WTC11 (cell line): Measurements from ENCODE around the gene PREX1. TPM values are rescaled to one million over a fixed set of nuclear protein-coding genes. Genes with fewer than 3 reads are reported as not detected.

Source experiments
- ATAC-seq: fragments of 200-7000 bp; cut with Tn5 transposase; 2 replicates; pipeline ENCODE4 v1.10.0; 2021; ENCODE audit warnings: mild to moderate bottlenecking, moderate library complexity
- CTCF ChIA-PET: fragments of 300-600 bp; sonication (Branson Sonifier 250); formaldehyde crosslinking; loops from one replicate; lab custom pipeline; 2021; ENCODE audit warnings: antibody characterized with exemption; lab: Charles Lee
- POLR2A ChIA-PET: fragments of 350-600 bp; sonication (Branson Sonifier 250); formaldehyde crosslinking; loops from one replicate; lab custom pipeline; 2021; ENCODE audit warnings: antibody characterized with exemption; lab: Charles Lee
- DNase-seq: peaks from one replicate; pipeline ENCODE4 v3.0.0; 2021; ENCODE audit warnings: low spot score
- H3K27ac Mint-ChIP-seq: 2 replicates; pipeline ENCODE4 v1.8.0; 2021; ENCODE audit warnings: mixed read lengths
- H3K27me3 Mint-ChIP-seq: 2 replicates; pipeline ENCODE4 v1.8.0; 2021; ENCODE audit warnings: low read depth, mild to moderate bottlenecking, moderate library complexity, mixed read lengths
- H3K36me3 Mint-ChIP-seq: 2 replicates; pipeline ENCODE4 v1.8.0; 2021; ENCODE audit warnings: mixed read lengths
- H3K4me1 Mint-ChIP-seq: 2 replicates; pipeline ENCODE4 v1.8.0; 2022; ENCODE audit warnings: mixed read lengths
- H3K4me3 Mint-ChIP-seq: 2 replicates; pipeline ENCODE4 v1.8.0; 2021; ENCODE audit warnings: mild to moderate bottlenecking, moderate library complexity, mixed read lengths
- H3K9me3 Mint-ChIP-seq: 2 replicates; pipeline ENCODE4 v1.8.0; 2021; ENCODE audit warnings: mixed read lengths
- ARID4B ChIP-seq: sonication (generic); formaldehyde crosslinking; IDR thresholded peaks from 2 replicates; pipeline ENCODE4 v1.8.0; 2023; ENCODE audit warnings: missing genetic modification reagents, mild to moderate bottlenecking, borderline replicate concordance
- ESRRA ChIP-seq: sonication (generic); formaldehyde crosslinking; IDR thresholded peaks from 2 replicates; pipeline ENCODE4 v1.8.1; 2022; ENCODE audit warnings: mild to moderate bottlenecking, missing genetic modification reagents, borderline replicate concordance
- FOXP4 ChIP-seq: sonication (generic); formaldehyde crosslinking; IDR thresholded peaks from 2 replicates; pipeline ENCODE4 v1.8.0; 2022; ENCODE audit warnings: mild to moderate bottlenecking, missing genetic modification reagents
- HMGA2 ChIP-seq: fragments of 250-450 bp; sonication (Bioruptor Pico); IDR thresholded peaks from 2 replicates; pipeline ENCODE4 v1.4.0; 2021; ENCODE audit warnings: mild to moderate bottlenecking, moderate library complexity
- HMGXB4 ChIP-seq: sonication (generic); formaldehyde crosslinking; IDR thresholded peaks from 2 replicates; pipeline ENCODE4 v1.8.1; 2023; ENCODE audit warnings: mild to moderate bottlenecking, moderate library complexity, missing genetic modification reagents
- MXD4 ChIP-seq: fragments of 250-450 bp; sonication (Bioruptor Pico); IDR thresholded peaks from 2 replicates; pipeline ENCODE4 v1.8.0; 2021; ENCODE audit warnings: mild to moderate bottlenecking, moderate library complexity, borderline replicate concordance
- MYBL2 ChIP-seq: sonication (generic); formaldehyde crosslinking; IDR thresholded peaks from 2 replicates; pipeline ENCODE4 v1.8.1; 2023; ENCODE audit warnings: mild to moderate bottlenecking, moderate library complexity, missing genetic modification reagents
- NR1H2 ChIP-seq: sonication (generic); formaldehyde crosslinking; IDR thresholded peaks from 2 replicates; pipeline ENCODE4 v1.9.0; 2021; ENCODE audit warnings: mild to moderate bottlenecking, moderate library complexity, missing genetic modification reagents
- NR2C2 ChIP-seq: sonication (generic); formaldehyde crosslinking; IDR thresholded peaks from 2 replicates; pipeline ENCODE4 v1.8.0; 2022; ENCODE audit warnings: mild to moderate bottlenecking, missing genetic modification reagents
- PRDM15 ChIP-seq: sonication (generic); formaldehyde crosslinking; IDR thresholded peaks from 2 replicates; pipeline ENCODE4 v1.8.0; 2022; ENCODE audit warnings: missing genetic modification reagents
- ZMAT4 ChIP-seq: fragments of 250-450 bp; sonication (Bioruptor Pico); IDR thresholded peaks from 2 replicates; pipeline ENCODE4 v1.9.0; 2021; ENCODE audit warnings: mild to moderate bottlenecking
- ZNF219 ChIP-seq: sonication (generic); formaldehyde crosslinking; IDR thresholded peaks from 2 replicates; pipeline ENCODE4 v1.8.0; 2023; ENCODE audit warnings: missing genetic modification reagents, mild to moderate bottlenecking, borderline replicate concordance
- ZNF263 ChIP-seq: sonication (generic); formaldehyde crosslinking; IDR thresholded peaks from 2 replicates; pipeline ENCODE4 v1.8.1; 2022; ENCODE audit warnings: low read depth, mild to moderate bottlenecking, moderate library complexity, missing genetic modification reagents
- ZNF317 ChIP-seq: sonication (generic); formaldehyde crosslinking; IDR thresholded peaks from 2 replicates; pipeline ENCODE4 v1.8.1; 2023; ENCODE audit warnings: low read depth, mild to moderate bottlenecking, moderate library complexity, missing genetic modification reagents, borderline replicate concordance
- total RNA-seq: library from RNA; stranded (reverse); gene quantifications from 3 replicates; pipeline ENCODE4 v1.2.3, GENCODE V29; 2021
- TF ChIP-seq, protein P1 (sequence below): sonication (generic); formaldehyde crosslinking; IDR thresholded peaks from 2 replicates; pipeline ENCODE4 v1.8.1; 2023; ENCODE audit warnings: mild to moderate bottlenecking, missing genetic modification reagents
- TF ChIP-seq, protein P2 (sequence below): fragments of 200-600 bp; IDR thresholded peaks from 2 replicates; pipeline ENCODE4 v1.8.0; 2022; ENCODE audit warnings: antibody characterized with exemption

Gene PREX1
- total RNA-seq, 1 experiment from 2014 or later = 17.3 TPM

- no peaks in the 10 kb centered on the region for H3K27me3 Mint-ChIP-seq
- no peak overlapping the region for H3K27ac Mint-ChIP-seq
These were observed 42.0 kb downstream of the PREX1 start for GRCh38 chr20:48785801-48786200.

More at GRCh38 chr20:48785801-48786200, 42.0 kb downstream of the PREX1 start:
- DNase-seq = no peak
- CTCF ChIA-PET = no interaction called here
- Mint-ChIP-seq H3K36me3 (no peaks in the 10 kb centered on the region), H3K4me3 (no peak overlapping the region), H3K4me1 (peaks cover 17% of the 10 kb centered on the region), H3K9me3 (no peaks in the 10 kb centered on the region)
- no peak for TF ChIP-seq FOXP4 (CRISPR knock-in tag)
- TF ChIP-seq ZMAT4 (CRISPR knock-in tag) = no peak
- no peak for TF ChIP-seq HMGXB4 (CRISPR knock-in tag)
- TF ChIP-seq ESRRA (CRISPR knock-in tag) = no peak
- TF ChIP-seq MYBL2 (CRISPR knock-in tag) = no peak
- no peak for TF ChIP-seq NR1H2 (CRISPR knock-in tag)
- TF ChIP-seq, protein P1, sequence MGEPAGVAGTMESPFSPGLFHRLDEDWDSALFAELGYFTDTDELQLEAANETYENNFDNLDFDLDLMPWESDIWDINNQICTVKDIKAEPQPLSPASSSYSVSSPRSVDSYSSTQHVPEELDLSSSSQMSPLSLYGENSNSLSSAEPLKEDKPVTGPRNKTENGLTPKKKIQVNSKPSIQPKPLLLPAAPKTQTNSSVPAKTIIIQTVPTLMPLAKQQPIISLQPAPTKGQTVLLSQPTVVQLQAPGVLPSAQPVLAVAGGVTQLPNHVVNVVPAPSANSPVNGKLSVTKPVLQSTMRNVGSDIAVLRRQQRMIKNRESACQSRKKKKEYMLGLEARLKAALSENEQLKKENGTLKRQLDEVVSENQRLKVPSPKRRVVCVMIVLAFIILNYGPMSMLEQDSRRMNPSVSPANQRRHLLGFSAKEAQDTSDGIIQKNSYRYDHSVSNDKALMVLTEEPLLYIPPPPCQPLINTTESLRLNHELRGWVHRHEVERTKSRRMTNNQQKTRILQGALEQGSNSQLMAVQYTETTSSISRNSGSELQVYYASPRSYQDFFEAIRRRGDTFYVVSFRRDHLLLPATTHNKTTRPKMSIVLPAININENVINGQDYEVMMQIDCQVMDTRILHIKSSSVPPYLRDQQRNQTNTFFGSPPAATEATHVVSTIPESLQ (CRISPR knock-in tag) = no peak
- TF ChIP-seq PRDM15 = no peak
- TF ChIP-seq, protein P2, sequence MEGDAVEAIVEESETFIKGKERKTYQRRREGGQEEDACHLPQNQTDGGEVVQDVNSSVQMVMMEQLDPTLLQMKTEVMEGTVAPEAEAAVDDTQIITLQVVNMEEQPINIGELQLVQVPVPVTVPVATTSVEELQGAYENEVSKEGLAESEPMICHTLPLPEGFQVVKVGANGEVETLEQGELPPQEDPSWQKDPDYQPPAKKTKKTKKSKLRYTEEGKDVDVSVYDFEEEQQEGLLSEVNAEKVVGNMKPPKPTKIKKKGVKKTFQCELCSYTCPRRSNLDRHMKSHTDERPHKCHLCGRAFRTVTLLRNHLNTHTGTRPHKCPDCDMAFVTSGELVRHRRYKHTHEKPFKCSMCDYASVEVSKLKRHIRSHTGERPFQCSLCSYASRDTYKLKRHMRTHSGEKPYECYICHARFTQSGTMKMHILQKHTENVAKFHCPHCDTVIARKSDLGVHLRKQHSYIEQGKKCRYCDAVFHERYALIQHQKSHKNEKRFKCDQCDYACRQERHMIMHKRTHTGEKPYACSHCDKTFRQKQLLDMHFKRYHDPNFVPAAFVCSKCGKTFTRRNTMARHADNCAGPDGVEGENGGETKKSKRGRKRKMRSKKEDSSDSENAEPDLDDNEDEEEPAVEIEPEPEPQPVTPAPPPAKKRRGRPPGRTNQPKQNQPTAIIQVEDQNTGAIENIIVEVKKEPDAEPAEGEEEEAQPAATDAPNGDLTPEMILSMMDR = no peak
- TF ChIP-seq HMGA2 = no peak
- TF ChIP-seq ZNF219 (CRISPR knock-in tag) = no peak
- no peak for TF ChIP-seq NR2C2 (CRISPR knock-in tag)
- no peak for TF ChIP-seq ARID4B
- no peak for TF ChIP-seq MXD4 (CRISPR knock-in tag)
- no peak for TF ChIP-seq ZNF263 (CRISPR knock-in tag)
- TF ChIP-seq ZNF317 (CRISPR knock-in tag) = no peak
- no peak for ATAC-seq
- POLR2A ChIA-PET = no interaction called here
